ENCODE results near the gene ARL15. TPM values are rescaled to one million over a fixed set of nuclear protein-coding genes. Genes with fewer than 3 reads are reported as not detected.

Gene ARL15
- total RNA-seq, 1 donor, result 22.0 TPM

DNA sequence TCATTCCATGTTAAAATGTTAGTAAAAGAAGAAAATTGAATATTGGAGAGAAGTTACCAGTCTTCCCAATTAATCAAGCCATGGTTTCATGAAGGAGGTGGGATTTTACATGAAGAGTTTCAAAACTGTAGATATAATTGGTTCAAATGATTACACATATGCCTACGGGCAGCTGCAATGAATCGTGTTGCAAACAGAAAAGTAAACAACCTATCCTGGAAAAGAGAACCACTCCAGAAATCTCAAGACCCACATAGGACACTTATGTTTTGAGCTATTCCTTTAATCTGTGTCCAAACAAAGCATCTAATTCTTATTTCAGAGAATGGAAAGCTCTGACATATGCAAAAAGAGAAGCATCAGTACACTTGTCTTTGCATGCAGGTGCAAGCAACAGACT lies 409.7 kb downstream of the ARL15 start:
- H3K4me3 ChIP-seq (ENCODE audit: low read depth, low read length), result no peak overlapping the region
- TF ChIP-seq, protein P1, sequence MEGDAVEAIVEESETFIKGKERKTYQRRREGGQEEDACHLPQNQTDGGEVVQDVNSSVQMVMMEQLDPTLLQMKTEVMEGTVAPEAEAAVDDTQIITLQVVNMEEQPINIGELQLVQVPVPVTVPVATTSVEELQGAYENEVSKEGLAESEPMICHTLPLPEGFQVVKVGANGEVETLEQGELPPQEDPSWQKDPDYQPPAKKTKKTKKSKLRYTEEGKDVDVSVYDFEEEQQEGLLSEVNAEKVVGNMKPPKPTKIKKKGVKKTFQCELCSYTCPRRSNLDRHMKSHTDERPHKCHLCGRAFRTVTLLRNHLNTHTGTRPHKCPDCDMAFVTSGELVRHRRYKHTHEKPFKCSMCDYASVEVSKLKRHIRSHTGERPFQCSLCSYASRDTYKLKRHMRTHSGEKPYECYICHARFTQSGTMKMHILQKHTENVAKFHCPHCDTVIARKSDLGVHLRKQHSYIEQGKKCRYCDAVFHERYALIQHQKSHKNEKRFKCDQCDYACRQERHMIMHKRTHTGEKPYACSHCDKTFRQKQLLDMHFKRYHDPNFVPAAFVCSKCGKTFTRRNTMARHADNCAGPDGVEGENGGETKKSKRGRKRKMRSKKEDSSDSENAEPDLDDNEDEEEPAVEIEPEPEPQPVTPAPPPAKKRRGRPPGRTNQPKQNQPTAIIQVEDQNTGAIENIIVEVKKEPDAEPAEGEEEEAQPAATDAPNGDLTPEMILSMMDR (IDR thresholded peaks at IDR 0.05; ENCODE audit: insufficient read depth, low read length), result no peak
- no peak for DNase-seq (ENCODE audit: low read depth)

DNA sequence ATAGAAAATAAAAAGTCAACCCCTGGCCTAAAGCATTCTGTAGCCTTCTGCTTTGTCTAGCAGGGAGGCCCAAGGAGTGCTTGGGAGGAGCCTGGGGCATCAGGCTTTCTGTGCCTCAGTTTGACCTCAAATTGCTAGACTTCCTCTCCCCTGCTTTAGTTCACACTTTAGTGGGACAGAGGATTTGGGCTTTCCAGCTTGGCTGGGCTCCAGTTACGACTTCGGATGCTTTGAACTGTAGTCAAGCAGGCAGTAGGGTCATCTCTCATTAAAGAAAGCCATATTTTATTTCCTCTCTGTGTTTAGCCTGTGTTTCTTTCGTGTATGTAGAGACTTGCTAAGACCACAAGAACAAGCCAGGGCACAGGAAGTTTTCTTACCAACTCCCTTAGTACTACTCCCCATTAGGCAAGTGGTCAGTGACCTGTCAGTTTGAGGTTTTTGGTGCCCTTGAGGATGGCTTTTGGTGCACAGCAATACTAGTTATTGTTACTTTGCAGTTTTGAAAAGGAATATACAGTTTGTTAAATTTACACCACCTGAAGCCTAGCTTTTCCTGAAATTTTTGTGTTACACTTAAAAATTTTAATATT lies 415.2 kb downstream of the ARL15 start:
- TF ChIP-seq, protein P1 (IDR thresholded peaks at IDR 0.05; ENCODE audit: insufficient read depth, low read length), result no peak
- no peak overlapping the region for H3K4me3 ChIP-seq (ENCODE audit: low read depth, low read length)
- DNase-seq (ENCODE audit: low read depth), result no peak

DNA sequence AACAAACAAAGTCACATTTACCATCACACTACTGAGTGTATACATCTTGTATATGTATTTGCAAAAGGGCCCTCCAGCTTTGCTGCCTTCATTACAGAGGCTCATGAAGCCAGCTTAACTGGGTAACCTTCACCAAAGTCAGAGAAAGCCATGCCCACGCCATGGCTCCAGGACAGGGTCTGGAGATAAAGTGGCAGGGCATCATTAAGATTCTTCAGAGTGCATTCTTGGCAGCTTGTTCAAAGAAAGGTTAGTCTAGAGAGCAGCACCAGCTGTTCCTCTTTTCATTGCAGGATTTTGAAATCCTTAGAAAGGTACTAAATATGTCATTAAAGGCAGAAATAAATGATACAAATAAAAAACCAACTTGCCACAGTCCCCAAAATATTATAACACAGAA lies 416.7 kb downstream of the ARL15 start:
- TF ChIP-seq, protein P1 (IDR thresholded peaks at IDR 0.05; ENCODE audit: insufficient read depth, low read length), result no peak
- no peak for DNase-seq (ENCODE audit: low read depth)

DNA sequence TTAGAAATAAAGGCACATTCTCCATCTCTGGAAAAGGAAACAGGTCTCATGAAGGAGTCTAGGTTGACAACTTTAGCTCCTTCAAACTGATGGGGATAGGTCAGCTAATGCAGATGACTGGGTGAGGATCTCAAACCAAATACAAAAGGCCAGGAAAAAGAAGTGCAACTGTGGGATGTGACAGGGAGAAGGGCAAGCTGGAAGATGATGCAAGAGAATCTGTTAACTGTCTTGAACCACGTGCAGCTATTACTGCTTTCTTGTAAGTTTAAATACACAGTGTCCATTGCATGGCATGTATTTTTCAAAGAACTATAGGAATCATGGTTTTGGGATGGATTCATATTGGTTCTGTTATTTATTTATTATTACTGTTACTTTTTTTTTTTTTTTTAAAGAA lies 418.1 kb downstream of the ARL15 start:
- no peak for DNase-seq (ENCODE audit: low read depth)
- TF ChIP-seq, protein P1 (IDR thresholded peaks at IDR 0.05; ENCODE audit: insufficient read depth, low read length), result no peak

More for the DNA sequence above, 416.7 kb downstream of the ARL15 start:
- H3K4me3 ChIP-seq (ENCODE audit: low read depth, low read length), result no peak overlapping the region

DNA sequence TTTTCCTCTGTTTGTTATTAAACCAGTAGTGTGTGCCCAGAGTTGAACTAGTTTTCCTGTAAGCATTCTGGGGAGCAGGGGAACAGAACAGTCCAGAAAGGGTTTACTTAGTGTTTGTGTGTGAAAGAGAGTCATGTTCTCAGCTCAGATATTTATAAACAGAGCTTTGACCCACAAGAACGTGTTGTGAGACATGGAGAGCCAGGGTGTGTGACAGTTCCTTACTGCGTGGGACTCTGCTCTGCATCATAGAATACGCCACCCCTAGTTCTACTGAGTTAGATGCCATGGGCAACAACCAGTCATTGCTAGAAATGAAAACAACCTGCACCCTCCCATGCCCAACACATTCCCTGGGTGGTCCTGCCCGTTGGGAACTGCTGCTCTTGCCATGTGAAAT lies 419.2 kb downstream of the ARL15 start:
- DNase-seq (ENCODE audit: low read depth), result no peak
- TF ChIP-seq, protein P1 (IDR thresholded peaks at IDR 0.05; ENCODE audit: insufficient read depth, low read length), result no peak
- no peak overlapping the region for H3K4me3 ChIP-seq (ENCODE audit: low read depth, low read length)

More for the DNA sequence above, 418.1 kb downstream of the ARL15 start:
- no peak overlapping the region for H3K4me3 ChIP-seq (ENCODE audit: low read depth, low read length)

DNA sequence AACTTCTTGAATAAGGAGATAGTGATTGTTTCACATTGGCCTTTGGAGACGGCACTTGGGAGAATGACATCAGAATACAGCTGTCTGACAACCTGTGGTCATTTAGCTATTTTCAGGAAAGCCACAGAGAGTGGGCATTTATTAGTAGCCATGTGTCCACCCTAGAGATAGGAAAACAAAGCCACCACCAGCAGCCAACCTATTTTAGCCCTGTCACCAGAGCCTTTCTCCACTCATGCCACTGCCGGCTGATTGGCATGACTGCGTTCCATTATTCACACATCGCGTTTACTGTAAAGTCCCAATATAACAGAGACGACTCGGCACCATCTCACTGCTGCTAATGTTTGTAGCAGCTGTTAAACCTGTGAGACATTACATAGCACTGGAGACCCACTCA lies 419.9 kb downstream of the ARL15 start:
- DNase-seq (ENCODE audit: low read depth), result no peak
- TF ChIP-seq, protein P1 (IDR thresholded peaks at IDR 0.05; ENCODE audit: insufficient read depth, low read length), result no peak
- no peak overlapping the region for H3K4me3 ChIP-seq (ENCODE audit: low read depth, low read length)

DNA sequence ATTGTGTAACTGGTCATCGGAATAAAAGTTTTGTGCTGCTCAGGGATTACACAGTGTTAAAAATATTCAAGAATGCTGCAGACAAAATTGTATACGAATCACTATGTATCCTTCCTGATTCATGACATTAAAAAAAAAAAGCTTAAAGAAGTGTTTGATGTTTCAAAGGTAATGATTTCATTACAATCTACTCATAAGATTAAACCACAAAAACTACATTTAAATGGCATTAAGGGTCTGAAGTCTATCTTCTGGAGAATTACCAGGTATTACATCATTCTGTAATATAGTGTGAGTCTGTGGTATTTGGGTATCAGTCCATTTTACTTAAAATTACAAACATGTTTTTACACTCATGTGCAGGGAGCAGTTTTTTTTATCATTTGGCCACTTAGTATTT lies 425.5 kb downstream of the ARL15 start:
- H3K4me3 ChIP-seq (ENCODE audit: low read depth, low read length), result no peak overlapping the region
- TF ChIP-seq, protein P1 (IDR thresholded peaks at IDR 0.05; ENCODE audit: insufficient read depth, low read length), result no peak
- peak; percentile 20 for DNase-seq (ENCODE audit: low read depth)
